Lung microvascular endothelial cell (primary cell): ENCODE measurements around the gene ACOT7. TPM values are rescaled to one million over a fixed set of nuclear protein-coding genes. Genes with fewer than 3 reads are reported as not detected.

Experiments
- DNase-seq, 2 donors: peaks; one replicate each; pipeline versions ENCODE4 v3.0.0 to v3.0.0-alpha.2; 2010; ENCODE audit warnings: low read depth in 2 of 2
- total RNA-seq: library from RNA; depleted of rRNA; stranded (reverse); fragments of >200 nt; gene quantifications from 2 replicates; pipeline ENCODE4 v1.2.1, GENCODE V29; 2014

Gene ACOT7
- total RNA-seq, 1 donor from 2014 or later, result 10.7 TPM

- DNase-seq, result no peak
Measured at GRCh38 chr1:6270401-6270800, 123.2 kb downstream of the ACOT7 start.

GRCh38 chr1:6269720-6270400 lies 123.7 kb downstream of the ACOT7 start:
- DNase-seq, result no peak

DNA sequence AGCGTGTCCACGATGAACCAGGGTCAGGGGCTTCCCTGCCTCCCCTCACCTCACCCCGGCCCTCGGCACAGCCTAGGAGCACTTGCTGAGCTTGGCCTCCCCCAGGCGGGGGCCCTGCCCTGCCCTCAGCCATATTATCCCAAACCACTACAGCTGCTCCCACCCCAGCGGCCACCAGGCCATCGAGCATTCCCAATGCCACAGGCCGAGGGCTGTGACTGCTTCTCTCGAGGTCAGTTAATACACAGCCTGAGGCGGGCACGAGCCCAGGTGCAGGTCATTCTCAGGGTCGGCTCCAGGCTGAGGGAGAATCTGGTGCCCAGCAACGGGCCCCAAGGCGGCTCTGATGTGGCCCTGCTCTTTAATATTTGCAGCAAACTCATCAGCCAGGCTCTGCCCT lies 124.3 kb downstream of the ACOT7 start:
- DNase-seq, result no peak

- no peak for DNase-seq
Measured at GRCh38 chr1:6268415-6268814, 125.2 kb downstream of the ACOT7 start.

DNA sequence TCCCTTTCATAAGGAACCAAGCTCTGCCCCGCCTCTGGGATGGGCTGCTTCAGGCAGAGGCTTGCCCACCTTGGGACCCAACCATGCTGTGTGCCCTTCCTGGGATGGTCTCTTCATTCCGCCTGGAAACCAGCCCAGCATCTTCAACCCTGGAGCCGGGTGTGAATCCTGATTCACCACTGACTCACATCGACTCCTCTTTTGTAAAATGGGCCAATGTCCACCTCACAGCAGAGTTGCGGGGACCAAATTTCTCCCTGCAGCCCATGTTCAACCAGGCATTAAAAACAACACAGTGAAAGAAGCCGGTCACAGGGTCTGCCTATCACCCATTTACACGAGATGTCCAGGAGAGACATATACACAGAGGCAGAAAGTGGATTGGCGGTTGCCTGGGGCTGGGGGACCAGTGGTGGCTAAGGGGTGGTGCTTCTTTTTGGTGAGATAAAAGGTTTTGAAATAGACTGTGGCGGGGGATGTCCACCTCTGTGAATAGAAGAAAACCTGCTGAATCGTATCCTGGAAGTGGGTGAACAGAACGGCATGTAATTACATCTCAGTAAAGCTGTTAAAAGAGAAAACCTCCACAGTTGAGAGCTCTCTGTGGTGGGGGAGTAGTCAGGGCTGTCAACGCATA lies 125.8 kb downstream of the ACOT7 start:
- no peak for DNase-seq

DNA sequence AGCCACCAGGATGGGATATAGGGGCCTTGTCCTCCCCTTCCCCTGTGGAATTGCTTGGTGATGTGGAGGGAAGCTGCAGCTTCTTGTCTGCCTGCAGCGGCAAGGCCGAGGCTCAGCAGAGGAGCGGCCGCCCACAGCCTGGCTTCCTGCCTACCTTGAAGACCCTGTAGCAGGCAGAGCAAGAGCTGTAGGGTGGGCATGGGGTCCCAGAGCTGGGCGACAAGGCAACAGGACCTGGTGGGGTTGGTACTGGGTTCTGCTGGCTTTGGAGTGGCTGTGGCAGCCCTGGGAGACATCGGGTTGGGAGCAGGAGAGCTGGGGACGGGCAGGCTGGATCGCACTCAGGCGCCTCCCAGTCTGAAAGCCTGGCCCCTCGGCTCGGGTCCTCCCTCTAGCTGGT lies 126.9 kb downstream of the ACOT7 start:
- DNase-seq, result no peak

DNA sequence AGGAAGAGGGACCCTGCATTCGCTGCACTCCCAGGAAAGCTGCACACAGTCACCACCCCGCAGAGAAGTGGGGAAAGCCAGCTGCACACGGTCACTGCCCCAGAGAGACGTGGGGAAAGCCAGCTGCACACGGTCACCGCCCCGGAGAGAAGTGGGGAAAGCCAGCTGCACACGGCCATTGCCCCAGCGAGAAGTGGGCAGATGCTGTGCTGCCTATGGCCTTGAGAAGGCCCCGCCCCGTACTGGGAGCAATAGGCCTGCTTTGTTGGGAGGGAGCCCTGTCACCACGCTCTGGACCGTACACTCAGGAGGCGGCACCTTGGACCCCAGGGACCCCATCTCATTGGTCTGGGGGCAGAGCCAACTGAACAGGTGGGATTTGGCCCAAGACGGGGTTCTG lies 128.4 kb downstream of the ACOT7 start:
- DNase-seq, result no peak

GRCh38 chr1:6263716-6264115 lies 129.9 kb downstream of the ACOT7 start:
- no peak for DNase-seq

- no peak for DNase-seq
Measured at GRCh38 chr1:6262555-6263420, 130.8 kb downstream of the ACOT7 start.

DNA sequence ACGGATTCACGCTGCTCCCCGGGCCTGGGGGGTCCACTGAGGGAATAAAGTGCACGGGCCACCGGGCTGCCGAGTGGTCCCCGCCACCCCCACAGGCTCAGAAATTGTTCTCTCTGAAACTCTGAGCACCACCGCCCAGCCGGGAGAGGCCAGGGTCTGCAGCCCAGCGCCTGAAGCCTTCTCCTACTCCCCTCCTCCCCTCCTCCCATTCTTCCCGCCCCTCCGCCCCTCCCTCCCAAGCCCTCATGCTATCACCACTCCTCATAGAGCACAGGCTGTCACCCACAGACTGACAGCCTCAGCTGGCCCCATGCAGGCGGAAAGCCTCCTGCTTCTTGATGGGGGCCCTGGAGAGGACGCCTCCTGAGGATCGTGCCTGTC lies 132.0 kb downstream of the ACOT7 start:
- no peak for DNase-seq

DNA sequence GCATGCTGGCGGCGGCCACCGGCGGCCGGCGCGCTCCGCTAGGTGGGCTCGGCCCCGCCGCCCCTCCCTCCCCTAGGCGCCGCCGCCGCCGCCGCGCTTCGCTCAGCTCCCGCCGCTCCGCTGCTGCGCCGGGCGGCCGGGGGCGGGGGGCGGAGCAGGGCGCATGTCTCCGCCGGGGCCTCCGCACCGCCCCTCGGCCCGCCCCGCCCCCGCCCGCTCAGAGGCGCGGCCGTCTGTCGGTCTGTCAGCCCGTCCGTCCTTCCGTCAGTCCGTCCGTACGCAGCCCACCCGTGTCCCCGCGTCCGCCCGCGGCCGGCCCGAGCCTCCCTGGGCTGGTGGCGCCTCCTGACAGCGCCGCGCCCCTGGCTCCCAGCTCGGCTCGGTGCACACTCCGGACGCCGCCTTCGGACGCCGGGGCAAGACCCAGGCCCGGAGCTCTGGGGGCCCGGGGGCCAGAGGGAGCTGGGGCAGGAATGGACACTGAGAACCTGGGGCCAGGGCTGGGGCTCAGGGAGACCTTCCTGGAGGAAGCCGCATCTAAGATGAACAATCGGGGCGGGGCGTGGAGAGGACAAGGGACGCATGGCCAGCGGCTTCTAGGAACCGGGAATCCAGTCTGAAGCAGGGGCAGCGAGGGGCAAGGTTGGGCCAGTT lies 132.5 kb downstream of the ACOT7 start, which contains the start of gene GPR153:
GPR153 (minus strand) TSS at position 138 of the 654 bp plus-strand sequence. CDS start 6,193 bp downstream, outside the sequence.
- peak; percentile 52 to 57 for DNase-seq

- peak; percentile 38 to 50 for DNase-seq
Measured at GRCh38 chr1:6260433-6260934, 133.1 kb downstream of the ACOT7 start.

- DNase-seq, result peak; percentile 74 to 80
Measured at GRCh38 chr1:6259491-6260362, 133.8 kb downstream of the ACOT7 start.

GRCh38 chr1:6258675-6259074 lies 134.9 kb downstream of the ACOT7 start:
- DNase-seq, result no peak

DNA sequence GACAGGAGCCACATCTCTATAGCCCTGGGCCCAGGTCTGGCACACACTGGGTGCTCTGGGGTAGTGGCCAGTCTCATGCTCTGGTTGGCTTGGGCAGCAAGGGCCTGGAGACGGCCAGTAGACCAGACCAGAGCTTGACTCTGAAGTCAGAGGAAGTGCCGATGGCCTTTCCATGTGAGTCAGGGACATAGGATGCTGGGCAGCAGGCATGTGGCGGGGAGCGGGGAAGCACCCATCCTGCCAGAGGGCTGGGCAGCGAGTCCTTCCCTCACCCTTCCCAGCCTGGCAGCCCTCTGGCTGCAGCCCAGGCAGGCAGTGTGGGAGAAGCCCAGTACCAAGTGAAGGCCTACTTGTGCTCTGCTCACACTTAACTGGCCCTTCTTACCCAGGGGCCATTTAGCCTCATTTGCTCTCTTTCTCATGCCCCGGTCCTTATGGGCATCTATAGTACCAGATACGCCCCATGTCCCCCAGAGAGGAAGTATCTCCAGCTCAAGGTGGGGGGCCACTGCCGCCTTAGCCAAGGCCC lies 136.0 kb downstream of the ACOT7 start:
- DNase-seq, result peak in 1 of 2 donors; percentile 62

- no peak for DNase-seq
Measured at GRCh38 chr1:6256645-6257044, 136.9 kb downstream of the ACOT7 start.

DNA sequence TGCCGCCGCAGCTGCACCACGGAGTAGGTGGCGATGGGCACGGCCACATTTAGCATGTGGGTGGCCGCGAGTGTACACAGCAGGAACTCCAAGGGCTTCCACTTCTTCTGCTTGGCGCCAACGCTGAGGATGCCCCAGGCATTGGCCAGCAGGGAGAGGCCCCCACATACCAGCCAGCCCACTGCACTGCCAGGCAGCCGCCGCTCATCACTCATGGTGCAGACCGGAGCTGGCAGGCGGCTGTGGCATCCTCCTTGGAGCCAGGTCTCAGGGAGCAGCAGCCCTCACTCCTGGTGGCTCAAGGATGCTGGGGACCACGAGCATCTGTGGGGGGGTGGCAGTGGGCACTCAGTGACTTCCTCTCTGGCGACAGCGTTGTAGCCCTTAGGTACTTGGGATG lies 138.9 kb downstream of the ACOT7 start:
- no peak for DNase-seq

GRCh38 chr1:6253380-6253779 lies 140.2 kb downstream of the ACOT7 start:
- no peak for DNase-seq

DNA sequence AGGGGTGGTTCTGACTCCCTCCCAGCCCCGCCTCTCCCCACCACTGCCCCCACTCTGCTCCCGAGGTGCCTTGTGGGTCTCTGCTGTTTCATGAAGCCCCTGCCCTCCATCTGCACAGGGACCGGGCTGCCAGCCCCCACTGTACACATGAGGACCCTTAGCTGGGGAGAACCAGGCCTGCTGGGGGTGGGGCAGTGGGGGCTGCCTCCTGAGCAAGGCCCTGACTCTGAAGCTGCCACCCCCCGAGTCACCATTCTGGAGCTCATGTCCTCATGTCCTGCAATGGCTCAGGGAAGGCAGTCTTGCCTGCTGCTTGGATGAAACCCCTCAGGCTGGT lies 141.2 kb downstream of the ACOT7 start:
- DNase-seq, result no peak

DNA sequence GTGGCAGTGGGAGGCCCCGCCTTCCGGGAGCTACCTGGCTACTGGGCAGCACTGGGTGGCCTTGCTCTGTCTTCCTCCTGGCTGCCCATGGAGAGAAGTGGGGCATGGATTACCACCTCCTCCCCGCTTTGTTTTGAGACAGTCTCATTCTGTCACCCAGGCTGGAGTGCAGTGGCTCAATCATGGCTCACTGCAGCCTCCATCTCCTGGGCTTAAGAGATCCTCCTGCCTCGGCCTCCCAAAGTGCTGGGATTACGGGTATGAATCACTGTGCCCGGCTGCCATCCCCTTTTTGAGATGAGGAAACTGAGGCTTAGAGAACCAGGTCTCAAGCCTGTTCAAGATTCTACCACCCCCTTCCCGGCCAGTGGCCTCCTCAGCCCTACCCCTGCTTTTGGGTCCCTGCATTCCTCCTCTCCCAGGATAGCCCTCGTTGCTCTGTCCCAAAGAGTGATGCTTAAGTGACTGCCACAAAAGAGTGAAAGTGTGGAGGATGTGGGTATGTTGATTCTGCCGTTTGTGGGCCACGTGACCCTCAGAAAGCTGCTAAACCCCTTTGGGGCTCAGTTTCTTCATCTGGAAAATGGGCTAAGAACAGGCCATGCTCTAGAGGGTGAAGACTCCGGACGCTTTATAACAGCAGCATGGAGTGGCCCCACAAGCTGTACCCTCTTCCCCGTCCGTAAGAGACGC lies 141.7 kb downstream of the ACOT7 start:
- no peak for DNase-seq
